Muscle of leg (tissue), 11 donors: ENCODE results near the gene HJURP. TPM values are rescaled to one million over a fixed set of nuclear protein-coding genes. Genes with fewer than 3 reads are reported as not detected.

Experiments used
- DNase-seq: peaks from one replicate; pipeline ENCODE4 v3.0.0; 2013
- H3K27ac ChIP-seq: one replicate; pipeline ENCODE4 v1.5.1; 2013; ENCODE audit warnings: mild to moderate bottlenecking, low read length, control low read depth
- H3K27me3 ChIP-seq: one replicate; pipeline ENCODE4 v1.6.1; 2013; ENCODE audit warnings: low read length; ENCODE audit not compliant: control insufficient read depth, insufficient read depth
- H3K36me3 ChIP-seq: one replicate; pipeline ENCODE4 v1.6.1; 2013; ENCODE audit warnings: low read length; ENCODE audit not compliant: control insufficient read depth, insufficient read depth
- H3K4me1 ChIP-seq: one replicate; pipeline ENCODE4 v1.6.1; 2013; ENCODE audit warnings: low read length; ENCODE audit not compliant: control insufficient read depth, insufficient read depth
- H3K4me3 ChIP-seq: one replicate; pipeline ENCODE4 v1.5.1; 2013; ENCODE audit warnings: low read length, control low read depth
- H3K9me3 ChIP-seq: replicated peaks from 2 replicates; pipeline ENCODE4 v1.6.1; 2013; ENCODE audit warnings: low read depth, low read length; ENCODE audit not compliant: control insufficient read depth
- WGBS: methylation state at CpG from one replicate; pipeline ENCODE4 v1.1.5; 2013; ENCODE audit warnings: missing lambda C conversion rate; ENCODE audit not compliant: insufficient coverage; 5-methylcytosine and 5-hydroxymethylcytosine counted together
- polyA plus RNA-seq, 8 donors: library from polyadenylated mRNA; unstranded; fragments of 120-200 nt; gene quantifications; one replicate each; pipeline versions ENCODE4 v1.2.1 to v1.2.3, GENCODE V29; 2013; ENCODE audit warnings: inconsistent platforms in 1 of 8, low replicate concordance in 1 of 8; ENCODE audit not compliant: insufficient read length in 8 of 8, insufficient read depth in 1 of 8
- total RNA-seq: library from RNA; stranded (reverse); fragments of 120-200 nt; gene quantifications from one replicate; pipeline ENCODE4 v1.2.4, GENCODE V29; 2013

HJURP gene
- total and polyA plus RNA-seq, 9 donors: 6.2 to 15.3 (median 12.1) TPM

- 91% methylated on average over 6 of the region's 10 CpGs for WGBS
- no peak for DNase-seq
- Histone ChIP-seq H3K27me3 (no peaks in the 10 kb centered on the region), H3K4me1 (no peaks in the 10 kb centered on the region), H3K36me3 (peaks cover 66% of the 10 kb centered on the region), H3K9me3 (no peaks in the 10 kb centered on the region), H3K4me3 (no peak overlapping the region), H3K27ac (no peak overlapping the region)
Measured at GRCh38 chr2:233839447-233839820, 14.9 kb downstream of the HJURP start.

GRCh38 chr2:233838726-233839446 lies 15.4 kb downstream of the HJURP start:
- Histone ChIP-seq H3K27ac (no peak overlapping the region), H3K27me3 (no peaks in the 10 kb centered on the region), H3K36me3 (peaks cover 66% of the 10 kb centered on the region), H3K9me3 (no peaks in the 10 kb centered on the region), H3K4me1 (peaks cover 4% of the 10 kb centered on the region), H3K4me3 (no peak overlapping the region)
- 77% methylated on average over 8 of the region's 12 CpGs for WGBS
- no peak for DNase-seq

- Histone ChIP-seq H3K36me3 (peaks cover 60% of the 10 kb centered on the region), H3K27ac (no peak overlapping the region), H3K4me3 (no peak overlapping the region), H3K27me3 (no peaks in the 10 kb centered on the region), H3K4me1 (peaks cover 4% of the 10 kb centered on the region), H3K9me3 (no peaks in the 10 kb centered on the region)
- DNase-seq: no peak
- WGBS: 72% methylated on average over 6 of the region's 7 CpGs
Measured at GRCh38 chr2:233838251-233838650, 16.1 kb downstream of the HJURP start.

- Histone ChIP-seq H3K27ac (no peak overlapping the region), H3K27me3 (no peaks in the 10 kb centered on the region), H3K4me3 (no peak overlapping the region), H3K36me3 (peaks cover 57% of the 10 kb centered on the region), H3K4me1 (peaks cover 8% of the 10 kb centered on the region), H3K9me3 (no peaks in the 10 kb centered on the region)
- WGBS: no CpG with 5 or more reads among the region's 9 CpGs
- no peak for DNase-seq
Measured at GRCh38 chr2:233837694-233838229, 16.6 kb downstream of the HJURP start.

GRCh38 chr2:233836359-233836758 lies 18.0 kb downstream of the HJURP start:
- H3K4me3 ChIP-seq: no peak overlapping the region
- WGBS: 100% methylated on average over 1 of the region's 7 CpGs
- no peak for DNase-seq
- no peak overlapping the region for H3K27ac ChIP-seq
- peaks cover 46% of the 10 kb centered on the region for H3K36me3 ChIP-seq
- H3K4me1 ChIP-seq: peaks cover 14% of the 10 kb centered on the region
- no peaks in the 10 kb centered on the region for H3K9me3 ChIP-seq
- no peaks in the 10 kb centered on the region for H3K27me3 ChIP-seq

GRCh38 chr2:233835230-233836186 lies 18.8 kb downstream of the HJURP start:
- H3K36me3 ChIP-seq: peaks cover 39% of the 10 kb centered on the region
- H3K4me3 ChIP-seq: no peak overlapping the region
- 85% methylated on average over 6 of the region's 14 CpGs for WGBS

GRCh38 chr2:233833345-233833744 lies 21.0 kb downstream of the HJURP start:
- H3K36me3 ChIP-seq: peaks cover 21% of the 10 kb centered on the region
- no peak overlapping the region for H3K4me3 ChIP-seq
- WGBS: 44% methylated on average over 5 of the region's 10 CpGs
- peaks cover 2% of the 10 kb centered on the region for H3K27me3 ChIP-seq
- no peaks in the 10 kb centered on the region for H3K9me3 ChIP-seq
- peak; percentile 53 for DNase-seq
- H3K27ac ChIP-seq: no peak overlapping the region
- peaks cover 14% of the 10 kb centered on the region for H3K4me1 ChIP-seq

More at GRCh38 chr2:233835230-233836186, 18.8 kb downstream of the HJURP start:
- Histone ChIP-seq H3K4me1 (peaks cover 14% of the 10 kb centered on the region), H3K27ac (no peak overlapping the region), H3K9me3 (no peaks in the 10 kb centered on the region), H3K27me3 (no peaks in the 10 kb centered on the region)
- DNase-seq: no peak

- H3K9me3 ChIP-seq: no peaks in the 10 kb centered on the region
- peak overlapping the region; percentile 7 for H3K27ac ChIP-seq
- 33% methylated on average over 1 of the region's 7 CpGs for WGBS
- no peak overlapping the region for H3K4me3 ChIP-seq
- H3K4me1 ChIP-seq: peaks cover 14% of the 10 kb centered on the region
- peak; percentile 54 for DNase-seq
- peaks cover 2% of the 10 kb centered on the region for H3K27me3 ChIP-seq
- peaks cover 21% of the 10 kb centered on the region for H3K36me3 ChIP-seq
Measured at GRCh38 chr2:233832869-233833311, 21.4 kb downstream of the HJURP start.

- H3K9me3 ChIP-seq: no peaks in the 10 kb centered on the region
- H3K27ac ChIP-seq: no peak overlapping the region
- no peak overlapping the region for H3K4me3 ChIP-seq
- H3K36me3 ChIP-seq: peaks cover 21% of the 10 kb centered on the region
- DNase-seq: peak; percentile 46
- peaks cover 14% of the 10 kb centered on the region for H3K4me1 ChIP-seq
- 43% methylated on average over 1 of the region's 9 CpGs for WGBS
- H3K27me3 ChIP-seq: peaks cover 2% of the 10 kb centered on the region
Measured at GRCh38 chr2:233832414-233832813, 21.9 kb downstream of the HJURP start.

- Histone ChIP-seq H3K4me1 (peaks cover 14% of the 10 kb centered on the region), H3K36me3 (peaks cover 21% of the 10 kb centered on the region), H3K27me3 (peaks cover 2% of the 10 kb centered on the region), H3K27ac (no peak overlapping the region), H3K4me3 (no peak overlapping the region), H3K9me3 (no peaks in the 10 kb centered on the region)
- no peak for DNase-seq
- 92% methylated on average over 6 of the region's 6 CpGs for WGBS
Measured at GRCh38 chr2:233831861-233832260, 22.5 kb downstream of the HJURP start.
